RCC 7860 (cell line): ENCODE data around the gene MAN1B1.

Source experiments
- DNase-seq: peaks from one replicate; pipeline ENCODE4 v3.0.0-alpha.2; 2015; ENCODE audit warnings: low spot score
- FAIRE-seq: peaks from 2 replicates; lab custom pipeline; 2012; peaks lifted over from hg19 to GRCh38; lab: Jason Lieb, UNC

Gene MAN1B1

DNA sequence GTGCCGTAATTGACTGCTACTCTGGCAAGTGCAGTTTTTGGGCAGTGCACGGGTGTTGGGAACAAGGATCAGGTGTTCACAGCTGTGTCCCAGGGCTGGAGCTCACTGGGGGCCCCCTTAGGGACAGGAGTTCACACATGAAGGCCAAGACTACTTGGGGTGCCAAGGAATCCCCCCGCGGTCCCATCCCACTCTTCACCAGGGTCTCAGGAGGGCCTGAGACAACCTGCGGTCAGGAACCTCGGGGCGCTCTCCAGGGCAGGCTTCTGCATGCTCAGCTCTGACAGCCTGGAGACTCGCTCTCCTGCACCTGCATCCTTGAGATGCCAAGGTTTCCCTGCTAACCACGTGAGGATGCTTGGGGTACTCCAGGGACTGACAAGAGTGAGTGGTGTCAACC lies 2.3 kb upstream of the MAN1B1 start:
- FAIRE-seq (no peak), DNase-seq (no peak)

DNA sequence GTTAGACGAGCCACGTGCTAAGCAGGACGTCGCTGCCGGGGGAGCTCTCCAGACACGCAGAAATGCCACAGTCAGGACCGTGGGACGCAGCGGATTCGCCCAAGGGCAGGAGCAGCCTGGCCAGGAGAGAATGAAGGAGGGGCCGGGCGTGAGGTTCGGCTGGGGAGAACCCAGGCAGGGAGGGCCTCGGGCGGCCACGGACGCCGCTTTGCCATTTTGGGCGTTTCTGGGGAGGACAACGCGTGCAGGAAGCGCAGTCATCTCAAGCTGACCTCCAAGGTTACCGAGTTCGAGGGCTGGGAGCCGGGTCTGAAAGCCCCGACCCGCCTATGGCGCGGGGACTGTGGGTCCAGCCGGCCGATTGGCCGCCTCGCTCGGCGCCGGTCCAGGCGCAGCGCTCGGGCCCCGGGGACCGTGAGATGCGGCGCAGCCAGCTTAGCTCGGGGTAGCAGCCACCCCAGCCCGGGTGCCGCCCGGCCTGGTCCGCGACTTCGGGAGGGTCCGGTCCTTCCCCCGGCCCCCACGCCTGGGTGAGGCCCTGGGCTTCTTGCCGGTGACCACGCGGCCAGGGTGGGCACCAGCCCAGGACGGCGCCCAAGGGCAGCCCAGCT lies 760 bp upstream of the MAN1B1 start:
- peak; percentile 47 for DNase-seq
- no peak for FAIRE-seq

DNA sequence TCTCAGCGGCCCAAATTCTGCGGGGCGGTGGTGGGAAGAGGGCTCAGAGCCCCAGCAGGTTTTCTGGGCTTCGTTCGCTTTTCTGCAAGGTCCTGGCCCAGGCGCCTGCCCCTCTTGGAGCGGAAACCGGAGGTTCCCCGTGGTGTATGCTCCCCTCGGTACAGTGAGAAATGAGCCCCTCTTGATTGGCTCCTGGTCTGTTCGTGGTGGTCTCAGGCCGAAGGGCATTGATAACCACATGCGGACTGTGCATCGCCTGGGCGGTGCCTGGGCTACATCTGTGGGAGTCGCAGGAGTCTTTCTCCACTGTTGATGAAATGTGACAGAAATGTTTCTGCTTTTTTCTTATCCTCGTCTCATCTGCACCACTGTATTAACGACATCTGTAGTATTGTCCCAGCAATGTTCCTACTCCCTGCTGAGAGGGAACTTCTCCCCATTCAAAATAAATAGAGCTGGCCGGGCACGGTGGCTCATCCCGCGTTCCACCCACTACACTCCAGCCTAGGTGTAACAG lies 682 bp downstream of the MAN1B1 start:
- DNase-seq (no peak), FAIRE-seq (no peak)

DNA sequence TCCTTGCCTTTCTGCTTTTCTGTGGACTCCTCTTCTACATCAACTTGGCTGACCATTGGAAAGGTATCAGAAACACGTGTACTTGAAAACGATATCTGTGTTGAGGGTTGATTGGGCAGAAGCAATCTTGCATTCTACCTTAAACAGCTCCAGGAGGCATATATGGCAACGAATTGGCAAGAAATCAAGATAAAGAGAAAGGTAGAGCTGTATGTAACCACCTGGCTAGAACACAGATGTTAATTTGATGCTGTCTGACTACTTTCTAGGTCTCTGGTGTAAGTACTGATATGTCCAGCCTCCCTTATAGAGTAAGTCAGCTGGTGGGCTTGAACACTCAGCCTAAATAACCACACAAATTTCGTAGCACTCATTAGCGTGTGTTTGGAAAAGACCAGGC lies 1.3 kb downstream of the MAN1B1 start:
- DNase-seq: no peak
- no peak for FAIRE-seq

DNA sequence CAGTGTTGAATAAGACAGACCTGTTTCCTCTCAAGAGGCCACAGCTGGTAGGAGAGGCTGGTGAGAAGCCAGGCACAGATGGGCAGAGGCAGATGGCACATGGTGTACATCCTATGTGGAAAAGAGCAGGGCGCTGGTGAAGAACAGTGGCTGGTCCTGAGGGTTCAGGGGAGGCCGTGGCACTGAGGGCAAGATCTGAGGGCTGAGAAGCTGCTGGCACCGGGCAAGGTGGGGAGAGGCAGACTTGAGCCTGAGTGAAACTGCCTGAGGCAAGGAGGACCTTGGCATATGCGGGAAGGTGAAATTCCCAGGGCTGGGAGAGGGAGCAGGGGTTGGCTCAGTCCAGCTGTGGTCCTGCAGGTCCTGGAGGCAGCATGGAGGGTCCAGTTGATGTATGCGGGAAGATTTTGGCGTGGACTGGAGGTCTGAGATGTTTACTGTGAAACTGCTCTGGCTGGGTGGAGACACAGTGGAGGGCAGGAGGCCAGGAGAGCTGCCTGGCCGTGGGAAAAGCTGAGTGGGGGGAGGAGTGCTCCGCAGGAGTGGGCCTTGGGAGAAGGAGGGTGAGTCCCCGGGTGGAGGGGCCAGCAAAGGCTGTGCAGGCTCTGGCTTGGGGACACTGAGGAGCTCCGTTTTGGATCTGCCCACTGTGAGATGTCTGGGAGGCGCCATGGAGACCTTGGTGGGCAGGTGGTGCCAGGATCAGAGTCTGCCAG lies 2.6 kb downstream of the MAN1B1 start:
- FAIRE-seq: no peak
- DNase-seq: no peak

DNA sequence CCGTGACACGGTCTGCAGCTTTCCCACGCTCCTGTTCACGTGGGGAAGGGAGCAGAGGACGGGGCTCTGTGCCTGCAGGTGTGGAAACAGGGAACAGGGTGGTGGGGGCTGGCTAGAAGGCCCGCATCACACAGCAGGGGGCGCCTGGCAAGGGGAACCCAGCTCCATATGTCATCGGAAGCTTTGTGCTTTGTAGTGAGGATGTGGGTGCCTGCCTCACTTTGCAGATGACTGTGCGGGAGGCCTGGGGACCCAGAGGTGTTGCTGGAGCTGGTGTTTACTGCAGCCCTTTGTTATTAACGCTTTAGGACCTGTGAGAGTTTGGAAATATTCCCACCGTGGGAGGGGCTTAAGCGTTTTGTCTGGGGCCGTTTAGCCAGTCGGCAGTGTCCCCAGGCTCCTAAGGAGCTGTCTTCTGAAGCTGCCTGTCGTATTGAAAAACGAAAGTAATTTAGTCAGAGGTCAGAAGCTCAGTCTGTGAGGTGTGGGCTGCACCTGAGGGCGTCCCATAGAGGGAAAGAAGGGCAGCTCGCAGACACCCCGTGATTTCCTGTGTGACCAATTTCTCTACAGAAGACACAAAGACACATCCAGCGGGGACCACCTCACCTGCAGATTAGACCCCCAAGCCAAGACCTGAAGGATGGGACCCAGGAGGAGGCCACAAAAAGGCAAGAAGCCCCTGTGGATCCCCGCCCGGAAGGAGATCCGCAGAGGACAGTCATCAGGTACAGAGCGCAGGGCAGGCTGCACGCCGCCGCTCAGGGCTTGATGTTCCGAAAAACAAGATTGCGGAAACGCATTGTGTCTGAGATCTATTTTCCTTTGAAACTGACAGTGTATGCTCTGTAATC lies 9.1 kb downstream of the MAN1B1 start:
- FAIRE-seq: no peak

DNA sequence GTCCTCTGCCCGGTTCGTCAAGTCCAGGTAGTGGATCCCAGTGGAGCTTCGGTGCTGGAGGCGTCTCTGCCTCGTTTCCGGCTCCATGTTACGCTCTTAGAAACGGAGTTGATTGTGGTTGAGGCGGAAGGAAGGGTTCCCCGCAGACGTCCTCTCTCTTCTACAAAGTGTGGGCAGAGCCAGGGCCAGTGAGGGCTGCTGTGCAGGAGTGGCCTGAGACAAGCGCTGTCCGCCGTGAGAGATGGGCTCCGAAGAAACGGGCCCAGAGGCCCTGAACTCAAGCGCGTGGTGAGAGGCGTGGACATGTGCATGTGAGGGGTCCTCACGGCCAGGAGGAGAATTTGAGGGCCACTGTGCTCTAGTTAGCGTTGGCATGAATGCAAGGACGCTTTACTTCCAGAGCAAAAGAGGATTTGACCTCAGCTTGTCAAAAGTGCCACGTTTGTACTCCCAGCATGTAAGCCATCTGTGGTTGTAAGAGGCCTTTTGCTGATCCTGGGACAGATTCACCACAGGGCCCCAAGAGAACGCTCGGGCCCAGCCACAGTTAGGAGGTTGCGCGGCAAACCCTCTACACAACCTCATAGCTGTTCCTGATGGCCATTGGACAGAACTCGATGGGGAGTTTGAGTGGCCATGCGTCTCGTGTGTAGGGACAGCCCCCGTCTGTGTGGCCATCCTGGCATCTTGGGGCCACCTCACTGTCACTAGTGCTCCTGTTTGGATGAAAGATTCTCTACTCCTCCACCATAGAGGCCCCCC lies 10.2 kb downstream of the MAN1B1 start:
- DNase-seq (no peak), FAIRE-seq (no peak)

More for the DNA sequence above, 9.1 kb downstream of the MAN1B1 start:
- DNase-seq: no peak

DNA sequence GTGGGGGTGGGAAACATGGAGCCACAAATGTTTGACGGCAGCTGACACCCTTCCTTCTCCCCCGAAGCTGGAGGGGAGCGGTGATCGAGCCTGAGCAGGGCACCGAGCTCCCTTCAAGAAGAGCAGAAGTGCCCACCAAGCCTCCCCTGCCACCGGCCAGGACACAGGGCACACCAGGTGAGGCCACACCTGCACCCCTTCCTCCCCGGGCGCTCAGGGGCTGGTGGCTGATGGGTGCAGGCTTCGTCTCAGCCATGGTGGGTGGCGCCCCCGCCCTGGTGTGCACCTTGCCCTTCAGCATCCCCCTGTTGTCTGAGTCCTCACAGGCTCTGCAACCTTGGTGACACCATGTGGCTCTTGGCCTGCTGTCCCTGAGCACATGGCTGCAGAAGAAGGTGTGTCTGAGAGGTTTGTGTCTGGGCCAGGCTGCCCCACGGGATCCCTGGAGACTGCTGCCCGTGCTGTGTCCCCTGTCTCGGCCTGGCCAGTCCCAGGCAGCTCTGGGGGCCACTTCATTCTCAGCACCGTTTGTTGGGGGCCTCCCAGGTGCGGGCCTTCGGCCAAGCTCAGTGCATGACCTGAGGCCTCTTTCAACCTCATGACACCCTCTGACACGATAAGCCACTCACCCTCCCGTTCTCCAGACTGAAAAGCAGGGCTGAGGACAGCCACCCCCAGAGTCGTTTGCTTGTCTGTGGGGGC lies 11.1 kb downstream of the MAN1B1 start:
- no peak for DNase-seq
- no peak for FAIRE-seq

DNA sequence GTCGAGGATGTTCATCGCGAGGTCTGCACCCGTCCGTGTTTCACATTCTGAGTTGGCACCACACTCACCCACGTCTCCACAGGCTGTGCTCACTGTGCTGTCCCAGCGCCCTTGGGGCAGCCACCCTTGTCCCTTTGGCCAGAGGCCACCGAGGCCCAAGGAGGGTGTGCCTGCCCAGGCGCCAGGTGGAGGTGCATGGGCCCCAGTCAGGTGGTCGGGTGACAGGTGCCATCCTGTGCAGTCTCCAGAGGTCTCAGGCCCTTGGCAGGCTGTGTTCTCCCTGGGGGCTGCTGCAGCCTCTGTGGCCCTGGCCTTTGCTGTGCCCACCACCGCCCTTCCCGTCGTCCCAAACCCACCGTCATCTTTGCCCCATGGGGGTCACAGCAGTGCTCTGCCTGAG lies 12.4 kb downstream of the MAN1B1 start:
- FAIRE-seq (no peak), DNase-seq (no peak)

DNA sequence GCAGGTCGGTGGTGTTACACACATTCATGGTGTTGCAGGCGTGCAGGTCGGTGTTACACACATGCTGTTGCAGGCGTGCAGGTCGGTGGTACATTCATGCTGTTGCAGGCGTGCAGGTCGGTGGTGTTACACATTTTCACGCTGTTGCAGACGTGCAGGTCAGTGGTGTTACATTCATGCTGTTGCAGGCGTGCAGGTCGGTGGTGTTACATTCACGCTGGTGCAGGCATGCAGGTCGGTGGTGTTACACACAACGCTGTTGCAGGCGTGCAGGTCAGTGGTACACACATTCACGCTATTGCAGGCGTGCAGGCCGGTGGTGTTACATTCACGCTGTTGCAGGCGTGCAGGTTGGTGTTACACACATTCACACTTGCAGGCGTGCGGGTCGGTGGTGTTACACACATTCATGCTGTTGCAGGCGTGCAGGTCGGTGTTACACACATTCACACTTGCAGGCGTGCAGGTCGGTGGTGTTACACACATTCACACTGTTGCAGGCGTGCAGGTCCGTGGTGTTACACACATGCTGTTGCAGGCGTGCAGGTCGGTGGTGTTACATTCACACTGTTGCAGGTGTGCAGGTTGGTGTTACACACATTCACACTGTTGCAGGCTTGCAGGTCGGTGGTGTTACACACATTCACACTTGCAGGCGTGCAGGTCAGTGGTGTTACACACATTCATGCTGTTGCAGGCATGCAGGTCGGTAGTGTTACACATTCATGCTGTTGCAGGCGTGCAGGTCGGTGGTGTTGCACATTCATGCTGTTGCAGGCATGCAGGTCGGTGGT lies 16.6 kb downstream of the MAN1B1 start:
- FAIRE-seq (no peak), DNase-seq (no peak)

DNA sequence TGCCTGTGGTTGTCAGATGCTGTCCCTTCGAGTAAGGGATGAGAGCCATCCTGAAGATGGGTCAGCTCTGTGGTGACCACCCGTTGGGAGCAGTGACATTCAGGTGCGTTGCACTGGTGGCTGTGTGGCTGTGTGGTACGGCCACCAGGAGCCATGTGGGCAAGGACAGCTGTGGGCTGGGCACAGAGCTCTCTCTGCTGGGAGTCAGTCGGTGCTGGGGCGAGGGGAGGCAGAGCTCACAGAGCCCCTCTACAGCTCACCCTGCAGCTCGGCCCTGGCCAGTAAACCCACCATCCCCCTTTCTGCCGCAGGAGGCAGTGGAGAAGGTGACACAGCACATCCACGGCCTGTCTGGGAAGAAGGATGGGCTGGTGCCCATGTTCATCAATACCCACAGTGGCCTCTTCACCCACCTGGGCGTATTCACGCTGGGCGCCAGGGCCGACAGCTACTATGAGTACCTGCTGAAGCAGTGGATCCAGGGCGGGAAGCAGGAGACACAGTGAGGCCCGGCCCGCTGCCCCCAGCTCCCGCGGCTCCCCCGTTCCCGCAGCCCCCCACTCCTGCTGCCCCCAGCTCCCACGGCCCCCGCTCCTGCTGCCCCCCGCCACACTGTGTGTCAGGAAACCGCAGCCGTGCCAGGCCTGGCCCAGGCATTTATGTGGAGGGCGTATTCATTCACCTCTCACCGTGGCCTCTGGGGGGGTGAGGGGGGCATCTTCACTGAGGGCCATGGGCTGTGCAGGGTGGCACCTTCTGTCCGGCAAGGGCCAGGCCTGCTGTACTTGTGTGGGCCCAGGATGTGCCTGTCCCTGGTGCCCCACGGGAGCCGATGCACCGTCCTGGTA lies 19.3 kb downstream of the MAN1B1 start:
- DNase-seq: no peak
- no peak for FAIRE-seq

DNA sequence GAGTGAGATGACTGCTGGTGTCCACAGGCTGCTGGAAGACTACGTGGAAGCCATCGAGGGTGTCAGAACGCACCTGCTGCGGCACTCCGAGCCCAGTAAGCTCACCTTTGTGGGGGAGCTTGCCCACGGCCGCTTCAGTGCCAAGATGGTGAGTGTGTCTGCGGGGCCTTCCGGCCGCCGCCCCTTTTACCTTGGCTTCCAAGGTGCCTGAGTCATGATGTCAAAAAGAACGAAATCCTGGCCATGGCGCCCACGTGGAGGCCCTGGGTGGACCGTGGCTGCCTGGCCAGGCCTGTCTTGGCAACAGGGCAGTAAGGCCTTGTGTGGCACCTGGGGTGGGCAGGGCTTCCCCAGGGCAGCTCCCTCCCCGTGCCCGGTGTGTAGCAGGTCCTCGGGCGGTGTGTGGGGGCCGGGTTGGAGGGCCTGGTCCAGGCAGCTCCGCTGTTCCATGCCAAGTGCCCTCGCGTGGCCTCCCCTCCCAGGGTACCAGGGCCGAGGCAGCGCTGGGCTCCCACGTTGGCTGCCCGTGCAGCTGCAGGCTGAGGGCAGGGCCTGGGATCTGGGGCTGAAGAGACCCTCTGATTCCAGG lies 20.0 kb downstream of the MAN1B1 start:
- DNase-seq (no peak), FAIRE-seq (no peak)

DNA sequence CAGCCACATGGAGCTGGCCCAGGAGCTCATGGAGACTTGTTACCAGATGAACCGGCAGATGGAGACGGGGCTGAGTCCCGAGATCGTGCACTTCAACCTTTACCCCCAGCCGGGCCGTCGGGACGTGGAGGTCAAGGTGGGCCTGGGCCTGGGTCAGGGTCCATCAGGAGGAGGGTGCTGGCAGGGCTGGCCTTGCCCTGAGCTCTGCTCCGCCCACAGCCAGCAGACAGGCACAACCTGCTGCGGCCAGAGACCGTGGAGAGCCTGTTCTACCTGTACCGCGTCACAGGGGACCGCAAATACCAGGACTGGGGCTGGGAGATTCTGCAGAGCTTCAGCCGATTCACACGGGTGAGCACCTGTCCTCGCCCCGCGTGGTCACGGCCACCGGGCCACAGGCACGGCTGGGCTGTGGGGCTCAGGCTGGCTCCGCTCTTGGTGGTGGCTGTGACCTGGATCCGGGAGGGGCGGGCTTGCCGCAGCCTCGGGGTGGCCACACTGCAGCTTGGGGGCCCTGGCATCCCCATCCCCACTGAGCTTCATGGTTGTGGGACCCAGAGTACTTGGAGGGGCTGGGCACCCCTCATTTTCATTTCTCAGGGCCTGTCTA lies 20.6 kb downstream of the MAN1B1 start:
- FAIRE-seq (no peak), DNase-seq (no peak)

DNA sequence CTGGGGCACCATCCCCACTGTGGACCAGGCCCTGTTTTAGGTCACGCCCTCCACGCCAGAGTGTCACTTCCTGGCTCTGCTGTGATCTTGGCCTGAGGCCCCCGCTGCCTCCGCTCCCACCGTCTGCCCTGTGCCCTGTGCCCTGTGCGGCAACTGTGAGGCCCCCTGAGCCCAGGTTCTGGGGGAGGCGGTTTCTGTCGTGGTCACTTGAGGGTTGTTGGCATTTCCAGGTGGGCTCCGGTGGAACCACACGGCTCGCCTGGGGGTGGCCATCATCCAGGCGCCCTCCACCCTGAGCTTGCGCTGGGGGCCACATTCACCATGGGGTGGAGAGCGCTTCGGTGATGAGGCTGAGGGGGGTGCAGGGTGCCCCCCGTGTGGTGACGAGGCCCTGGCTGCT lies 21.2 kb downstream of the MAN1B1 start:
- no peak for FAIRE-seq
- DNase-seq: no peak

DNA sequence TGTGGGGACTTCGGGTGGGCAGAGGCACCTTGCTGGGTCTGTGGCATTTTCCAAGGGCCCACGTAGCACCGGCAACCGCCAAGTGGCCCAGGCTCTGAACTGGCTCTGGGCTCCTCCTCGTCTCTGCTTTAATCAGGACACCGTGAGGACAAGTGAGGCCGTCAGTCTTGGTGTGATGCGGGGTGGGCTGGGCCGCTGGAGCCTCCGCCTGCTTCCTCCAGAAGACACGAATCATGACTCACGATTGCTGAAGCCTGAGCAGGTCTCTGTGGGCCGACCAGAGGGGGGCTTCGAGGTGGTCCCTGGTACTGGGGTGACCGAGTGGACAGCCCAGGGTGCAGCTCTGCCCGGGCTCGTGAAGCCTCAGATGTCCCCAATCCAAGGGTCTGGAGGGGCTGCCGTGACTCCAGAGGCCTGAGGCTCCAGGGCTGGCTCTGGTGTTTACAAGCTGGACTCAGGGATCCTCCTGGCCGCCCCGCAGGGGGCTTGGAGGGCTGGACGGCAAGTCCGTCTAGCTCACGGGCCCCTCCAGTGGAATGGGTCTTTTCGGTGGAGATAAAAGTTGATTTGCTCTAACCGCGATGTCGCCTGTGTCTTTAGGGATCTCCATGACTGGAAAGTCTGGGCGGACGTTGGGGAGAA lies 21.9 kb downstream of the MAN1B1 start:
- FAIRE-seq (no peak), DNase-seq (no peak)

DNA sequence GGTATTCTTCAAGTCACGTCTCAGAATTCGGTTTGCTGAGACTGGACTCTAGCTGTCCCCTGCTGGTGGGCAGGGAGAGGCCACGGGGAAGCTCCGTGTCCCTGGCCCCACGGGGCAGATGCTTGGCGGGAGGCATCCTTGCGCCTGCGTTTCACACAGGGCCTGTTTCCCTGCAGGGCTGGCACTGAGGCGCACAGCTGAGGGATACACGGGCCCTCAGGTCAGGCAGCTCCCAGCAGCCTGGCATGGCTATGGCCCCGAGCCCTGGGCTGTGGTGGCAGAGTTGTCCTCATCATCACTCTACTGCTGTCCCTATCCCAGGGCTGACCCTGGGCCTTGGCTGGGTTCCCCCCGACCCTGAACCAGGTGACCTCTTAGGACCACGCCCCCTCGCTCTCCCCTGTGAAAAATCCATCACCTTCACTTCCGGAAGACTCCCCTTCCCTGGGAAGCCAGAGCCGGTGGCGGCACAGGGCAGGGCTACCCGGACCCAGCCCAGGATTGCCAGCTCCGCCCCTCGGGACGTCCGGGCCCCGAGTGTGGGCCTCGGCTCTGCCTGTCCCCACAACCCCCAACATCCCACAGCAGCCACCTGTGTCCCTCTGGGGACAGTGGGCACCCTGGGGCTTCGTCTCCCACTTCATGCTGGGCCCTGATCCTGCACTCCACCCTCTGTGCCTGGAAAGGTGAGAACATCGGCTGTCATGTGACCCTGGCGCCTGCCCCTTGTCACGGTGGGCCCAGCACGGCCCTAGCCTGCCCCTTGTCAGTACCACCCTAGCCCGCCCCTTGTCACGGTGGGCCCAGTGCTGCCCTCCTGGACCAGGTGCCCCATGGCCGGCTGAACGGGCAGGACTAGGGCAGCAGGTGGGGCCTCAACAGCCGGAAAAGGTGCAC lies 22.7 kb downstream of the MAN1B1 start:
- FAIRE-seq: no peak
- DNase-seq: no peak
